HEK293 (cell line): Measurements from ENCODE around the gene LINC00632.
A peak's percentile ranks its signal among the peaks of the same experiment; 100 is the strongest.

Experiments used
- CTCF ChIA-PET: fragments of 350-600 bp; formaldehyde crosslinking; extraction: SDS; loops from one replicate; lab custom pipeline; 2021; ENCODE audit warnings: antibody characterized with exemption; lab: Yijun Ruan, JAX
- POLR2A ChIA-PET: fragments of 300-600 bp; formaldehyde crosslinking; extraction: SDS; loops from one replicate; lab custom pipeline; 2020; ENCODE audit warnings: antibody characterized with exemption, inconsistent platforms; lab: Yijun Ruan, JAX
- H3K27ac ChIP-seq: fragments of 200-500 bp; sonication (Bioruptor generic); 2 replicates; pipeline ENCODE4 v1.5.1; 2014; ENCODE audit warnings: low read depth, low read length, control low read depth, inconsistent platforms; ENCODE audit errors: extremely low read depth
- H3K36me3 ChIP-seq, 2 experiments: fragments of 200-500 bp in 1 of 2; sonication (Bioruptor generic) in 1 of 2; 1 replicate in 1 of 2; 2 replicates in 1 of 2; pipeline ENCODE4 v1.5.1; 2014 to 2017; ENCODE audit warnings: inconsistent platforms in 2 of 2, low read length in 2 of 2; ENCODE audit not compliant: control insufficient read depth in 2 of 2, insufficient read depth in 1 of 2
- H3K4me1 ChIP-seq: fragments of 200-500 bp; sonication (Bioruptor generic); 2 replicates; pipeline ENCODE4 v1.5.1; 2014; ENCODE audit warnings: mild to moderate bottlenecking, low read length, inconsistent platforms; ENCODE audit not compliant: control insufficient read depth, insufficient read depth
- H3K4me3 ChIP-seq: 2 replicates; pipeline ENCODE4 v1.5.1; 2011; ENCODE audit warnings: low read depth, mild to moderate bottlenecking, control low read depth, low read length, moderate library complexity
- H3K9me3 ChIP-seq: fragments of 200-500 bp; sonication (Bioruptor generic); 2 replicates; pipeline ENCODE4 v1.5.1; 2014; ENCODE audit warnings: low read depth, low read length, inconsistent platforms; ENCODE audit not compliant: control insufficient read depth, insufficient read depth
- EGR2 ChIP-seq: fragments of 450-650 bp; formaldehyde crosslinking; IDR thresholded peaks from 2 replicates; pipeline ENCODE4 v1.5.1; 2016; ENCODE audit warnings: low read depth, missing biosample characterization, missing genetic modification characterization
- TRIM28 ChIP-seq: IDR thresholded peaks from 2 replicates; pipeline ENCODE4 v1.6.1; 2011; ENCODE audit warnings: low read length, control low read depth, borderline replicate concordance
- ZBTB21 ChIP-seq: fragments of 450-650 bp; formaldehyde crosslinking; IDR thresholded peaks from 2 replicates; pipeline ENCODE4 v1.5.1; 2017; ENCODE audit warnings: missing biosample characterization, missing genetic modification characterization
- ZNF174 ChIP-seq: fragments of 450-650 bp; formaldehyde crosslinking; IDR thresholded peaks from 2 replicates; pipeline ENCODE4 v1.5.0; 2017; ENCODE audit warnings: missing biosample characterization, mild to moderate bottlenecking, missing genetic modification characterization
- ZNF202 ChIP-seq: fragments of 450-650 bp; formaldehyde crosslinking; IDR thresholded peaks from 2 replicates; pipeline ENCODE4 v1.5.1; 2016; ENCODE audit warnings: missing biosample characterization, missing genetic modification characterization, borderline replicate concordance
- ZNF48 ChIP-seq: fragments of 450-650 bp; formaldehyde crosslinking; IDR thresholded peaks from 2 replicates; pipeline ENCODE4 v1.5.1; 2016; ENCODE audit warnings: missing biosample characterization, missing genetic modification characterization
- ZNF600 ChIP-seq: fragments of 450-650 bp; formaldehyde crosslinking; IDR thresholded peaks from 2 replicates; pipeline ENCODE4 v1.5.1; 2016; ENCODE audit warnings: missing biosample characterization, missing genetic modification characterization
- TF ChIP-seq, protein P1 (sequence below): fragments of 450-650 bp; formaldehyde crosslinking; IDR thresholded peaks from 2 replicates; pipeline ENCODE4 v1.5.1; 2016; ENCODE audit warnings: missing biosample characterization, missing genetic modification characterization
- TF ChIP-seq, protein P2 (sequence below): fragments of 450-650 bp; formaldehyde crosslinking; IDR thresholded peaks from 2 replicates; pipeline ENCODE4 v1.5.1; 2016; ENCODE audit warnings: missing biosample characterization, missing genetic modification characterization
- TF ChIP-seq, protein P3 (sequence below): fragments of 450-650 bp; formaldehyde crosslinking; IDR thresholded peaks from 2 replicates; pipeline ENCODE4 v1.5.1; 2016; ENCODE audit warnings: missing biosample characterization, missing genetic modification characterization
- TF ChIP-seq, protein P4 (sequence below): fragments of 450-650 bp; IDR thresholded peaks from 2 replicates; pipeline ENCODE4 v1.5.1; 2018; ENCODE audit warnings: missing biosample characterization, mild to moderate bottlenecking, missing genetic modification characterization
- TF ChIP-seq, protein P5 (sequence below): fragments of 450-650 bp; formaldehyde crosslinking; IDR thresholded peaks from 2 replicates; pipeline ENCODE4 v1.5.1; 2017; ENCODE audit warnings: missing biosample characterization, missing genetic modification characterization

The LINC00632 gene

DNA sequence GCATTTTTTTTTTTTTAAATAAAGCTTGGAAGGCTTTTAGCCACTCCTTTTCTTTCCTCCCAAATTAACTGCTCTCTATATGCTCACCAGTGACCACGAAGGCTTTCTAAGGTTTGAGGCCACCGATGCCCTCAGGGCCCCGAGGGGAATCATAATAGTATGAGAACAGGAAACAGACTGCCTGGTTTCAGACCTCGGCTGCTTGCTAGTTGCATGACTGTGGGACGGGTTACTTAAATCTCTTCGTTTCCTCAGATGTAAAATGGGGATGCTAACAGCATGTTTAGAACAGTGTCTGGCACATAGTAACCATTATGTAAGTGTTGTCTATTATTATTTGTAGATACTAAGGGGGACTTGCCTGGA, 3.6 kb downstream of the LINC00632 start:
- CTCF ChIA-PET, result interaction anchor here (0.7 to 1.0 kb wide), 2 partner anchors 12 to 16 kb away, joined by 3 to 5 read pairs; no protein-coding TSS in a partner anchor
- Histone ChIP-seq H3K27ac (no peak overlapping the region), H3K9me3 (no peaks in the 10 kb centered on the region), H3K4me1 (peaks cover 2% of the 10 kb centered on the region), H3K4me3 (no peak overlapping the region), H3K36me3 (peaks cover 0 to 37% of the 10 kb centered on the region in 2 experiments; a peak in 1 of 3 replicates)
- TF ChIP-seq, protein P1, sequence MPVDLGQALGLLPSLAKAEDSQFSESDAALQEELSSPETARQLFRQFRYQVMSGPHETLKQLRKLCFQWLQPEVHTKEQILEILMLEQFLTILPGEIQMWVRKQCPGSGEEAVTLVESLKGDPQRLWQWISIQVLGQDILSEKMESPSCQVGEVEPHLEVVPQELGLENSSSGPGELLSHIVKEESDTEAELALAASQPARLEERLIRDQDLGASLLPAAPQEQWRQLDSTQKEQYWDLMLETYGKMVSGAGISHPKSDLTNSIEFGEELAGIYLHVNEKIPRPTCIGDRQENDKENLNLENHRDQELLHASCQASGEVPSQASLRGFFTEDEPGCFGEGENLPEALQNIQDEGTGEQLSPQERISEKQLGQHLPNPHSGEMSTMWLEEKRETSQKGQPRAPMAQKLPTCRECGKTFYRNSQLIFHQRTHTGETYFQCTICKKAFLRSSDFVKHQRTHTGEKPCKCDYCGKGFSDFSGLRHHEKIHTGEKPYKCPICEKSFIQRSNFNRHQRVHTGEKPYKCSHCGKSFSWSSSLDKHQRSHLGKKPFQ (tag by site-specific recombination), result no peak
- no peak for TF ChIP-seq ZBTB21 (tag by site-specific recombination)
- peak; percentile 28; the same call in 1 of the 2 replicates for TF ChIP-seq TRIM28
- POLR2A ChIA-PET, result no interaction called here

DNA sequence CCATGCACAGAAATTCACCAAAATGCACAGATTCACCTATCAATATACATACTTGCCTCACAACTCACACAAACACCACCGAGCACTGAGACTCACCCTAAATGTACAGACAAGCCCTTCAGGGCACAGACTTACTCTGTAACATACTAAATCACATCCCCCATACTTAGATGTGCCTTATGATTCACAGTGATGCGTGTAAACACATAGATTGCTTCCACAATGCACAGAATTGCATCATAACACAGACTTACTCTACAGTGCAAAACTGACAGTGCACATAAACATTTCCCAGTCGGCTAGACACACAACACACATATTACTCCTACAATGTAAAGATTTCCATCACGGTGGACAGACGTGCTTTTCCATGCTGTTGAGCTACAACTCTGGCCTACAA, 6.2 kb downstream of the LINC00632 start:
- TF ChIP-seq ZNF48 (tag by site-specific recombination) (no peak), EGR2 (no peak)
- TF ChIP-seq, protein P2, sequence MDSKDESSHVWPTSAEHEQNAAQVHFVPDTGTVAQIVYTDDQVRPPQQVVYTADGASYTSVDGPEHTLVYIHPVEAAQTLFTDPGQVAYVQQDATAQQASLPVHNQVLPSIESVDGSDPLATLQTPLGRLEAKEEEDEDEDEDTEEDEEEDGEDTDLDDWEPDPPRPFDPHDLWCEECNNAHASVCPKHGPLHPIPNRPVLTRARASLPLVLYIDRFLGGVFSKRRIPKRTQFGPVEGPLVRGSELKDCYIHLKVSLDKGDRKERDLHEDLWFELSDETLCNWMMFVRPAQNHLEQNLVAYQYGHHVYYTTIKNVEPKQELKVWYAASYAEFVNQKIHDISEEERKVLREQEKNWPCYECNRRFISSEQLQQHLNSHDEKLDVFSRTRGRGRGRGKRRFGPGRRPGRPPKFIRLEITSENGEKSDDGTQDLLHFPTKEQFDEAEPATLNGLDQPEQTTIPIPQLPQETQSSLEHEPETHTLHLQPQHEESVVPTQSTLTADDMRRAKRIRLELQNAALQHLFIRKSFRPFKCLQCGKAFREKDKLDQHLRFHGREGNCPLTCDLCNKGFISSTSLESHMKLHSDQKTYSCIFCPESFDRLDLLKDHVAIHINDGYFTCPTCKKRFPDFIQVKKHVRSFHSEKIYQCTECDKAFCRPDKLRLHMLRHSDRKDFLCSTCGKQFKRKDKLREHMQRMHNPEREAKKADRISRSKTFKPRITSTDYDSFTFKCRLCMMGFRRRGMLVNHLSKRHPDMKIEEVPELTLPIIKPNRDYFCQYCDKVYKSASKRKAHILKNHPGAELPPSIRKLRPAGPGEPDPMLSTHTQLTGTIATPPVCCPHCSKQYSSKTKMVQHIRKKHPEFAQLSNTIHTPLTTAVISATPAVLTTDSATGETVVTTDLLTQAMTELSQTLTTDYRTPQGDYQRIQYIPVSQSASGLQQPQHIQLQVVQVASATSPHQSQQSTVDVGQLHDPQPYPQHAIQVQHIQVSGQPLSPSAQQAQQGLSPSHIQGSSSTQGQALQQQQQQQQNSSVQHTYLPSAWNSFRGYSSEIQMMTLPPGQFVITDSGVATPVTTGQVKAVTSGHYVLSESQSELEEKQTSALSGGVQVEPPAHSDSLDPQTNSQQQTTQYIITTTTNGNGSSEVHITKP (tag by site-specific recombination), result peak; percentile 79
- H3K27ac ChIP-seq, result no peak overlapping the region
- peaks cover 0 to 51% of the 10 kb centered on the region in 2 experiments; a peak in 1 of 3 replicates for H3K36me3 ChIP-seq
- ChIA-PET POLR2A (no interaction called here), CTCF (no interaction called here)
- H3K4me1 ChIP-seq, result peaks cover 2% of the 10 kb centered on the region
- no peak overlapping the region for H3K4me3 ChIP-seq
- H3K9me3 ChIP-seq, result no peaks in the 10 kb centered on the region

DNA sequence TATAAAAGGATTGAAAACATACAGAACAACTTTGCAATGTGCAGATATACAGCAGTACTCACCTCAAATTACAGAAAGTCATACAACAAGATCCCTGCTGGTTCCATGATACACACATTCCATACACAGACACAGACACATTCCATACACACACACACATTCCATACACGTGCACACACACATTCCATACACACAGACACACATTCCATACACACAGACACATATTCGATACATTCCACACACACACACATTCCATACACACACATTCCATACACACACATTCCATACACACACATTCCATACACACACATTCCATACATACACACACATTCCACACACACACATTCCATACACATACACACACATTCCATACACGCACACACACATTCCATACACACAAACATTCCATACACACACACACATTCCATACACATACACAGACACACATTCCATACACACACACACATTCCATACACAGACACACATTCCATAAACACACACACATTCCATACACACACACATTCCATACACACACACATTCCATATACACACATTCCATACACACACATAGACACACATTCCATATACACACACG, 13.7 kb downstream of the LINC00632 start:
- TF ChIP-seq ZNF174 (tag by site-specific recombination), result no peak
- TF ChIP-seq, protein P3, sequence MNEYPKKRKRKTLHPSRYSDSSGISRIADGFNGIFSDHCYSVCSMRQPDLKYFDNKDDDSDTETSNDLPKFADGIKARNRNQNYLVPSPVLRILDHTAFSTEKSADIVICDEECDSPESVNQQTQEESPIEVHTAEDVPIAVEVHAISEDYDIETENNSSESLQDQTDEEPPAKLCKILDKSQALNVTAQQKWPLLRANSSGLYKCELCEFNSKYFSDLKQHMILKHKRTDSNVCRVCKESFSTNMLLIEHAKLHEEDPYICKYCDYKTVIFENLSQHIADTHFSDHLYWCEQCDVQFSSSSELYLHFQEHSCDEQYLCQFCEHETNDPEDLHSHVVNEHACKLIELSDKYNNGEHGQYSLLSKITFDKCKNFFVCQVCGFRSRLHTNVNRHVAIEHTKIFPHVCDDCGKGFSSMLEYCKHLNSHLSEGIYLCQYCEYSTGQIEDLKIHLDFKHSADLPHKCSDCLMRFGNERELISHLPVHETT (tag by site-specific recombination), result no peak
- 0 out of 2 replicates have a peak, but pooled peaks have one; percentile 16 for TF ChIP-seq ZNF202 (tag by site-specific recombination)
- TF ChIP-seq, protein P4, sequence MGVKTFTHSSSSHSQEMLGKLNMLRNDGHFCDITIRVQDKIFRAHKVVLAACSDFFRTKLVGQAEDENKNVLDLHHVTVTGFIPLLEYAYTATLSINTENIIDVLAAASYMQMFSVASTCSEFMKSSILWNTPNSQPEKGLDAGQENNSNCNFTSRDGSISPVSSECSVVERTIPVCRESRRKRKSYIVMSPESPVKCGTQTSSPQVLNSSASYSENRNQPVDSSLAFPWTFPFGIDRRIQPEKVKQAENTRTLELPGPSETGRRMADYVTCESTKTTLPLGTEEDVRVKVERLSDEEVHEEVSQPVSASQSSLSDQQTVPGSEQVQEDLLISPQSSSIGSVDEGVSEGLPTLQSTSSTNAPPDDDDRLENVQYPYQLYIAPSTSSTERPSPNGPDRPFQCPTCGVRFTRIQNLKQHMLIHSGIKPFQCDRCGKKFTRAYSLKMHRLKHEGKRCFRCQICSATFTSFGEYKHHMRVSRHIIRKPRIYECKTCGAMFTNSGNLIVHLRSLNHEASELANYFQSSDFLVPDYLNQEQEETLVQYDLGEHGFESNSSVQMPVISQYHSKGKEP (tag by site-specific recombination), result no peak
- peak; percentile 47 for TF ChIP-seq ZNF600 (tag by site-specific recombination)
- TF ChIP-seq, protein P5, sequence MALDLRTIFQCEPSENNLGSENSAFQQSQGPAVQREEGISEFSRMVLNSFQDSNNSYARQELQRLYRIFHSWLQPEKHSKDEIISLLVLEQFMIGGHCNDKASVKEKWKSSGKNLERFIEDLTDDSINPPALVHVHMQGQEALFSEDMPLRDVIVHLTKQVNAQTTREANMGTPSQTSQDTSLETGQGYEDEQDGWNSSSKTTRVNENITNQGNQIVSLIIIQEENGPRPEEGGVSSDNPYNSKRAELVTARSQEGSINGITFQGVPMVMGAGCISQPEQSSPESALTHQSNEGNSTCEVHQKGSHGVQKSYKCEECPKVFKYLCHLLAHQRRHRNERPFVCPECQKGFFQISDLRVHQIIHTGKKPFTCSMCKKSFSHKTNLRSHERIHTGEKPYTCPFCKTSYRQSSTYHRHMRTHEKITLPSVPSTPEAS, result peak; percentile 70
- ChIA-PET CTCF (interaction anchor here (1.5 kb wide), 1 partner anchor 23 kb away, joined by 3 read pairs; no protein-coding TSS in a partner anchor), POLR2A (no interaction called here)
- no peaks in the 10 kb centered on the region for H3K9me3 ChIP-seq
- no peaks in the 10 kb centered on the region for H3K4me1 ChIP-seq
- peaks cover 0 to 68% of the 10 kb centered on the region in 2 experiments; a peak in 2 of 3 replicates for H3K36me3 ChIP-seq
- no peak overlapping the region for H3K27ac ChIP-seq
- no peak overlapping the region for H3K4me3 ChIP-seq
